IMR-90 (cell line): ENCODE data around the gene EXOC3L2. TPM values are rescaled to one million over a fixed set of nuclear protein-coding genes. Genes with fewer than 3 reads are reported as not detected.

Experiments used
- ATAC-seq: fragments of 200-7000 bp; cut with Tn5 transposase; 2 replicates; pipeline ENCODE4 v1.9.1; 2020; ENCODE audit warnings: low read depth, mild to moderate bottlenecking, moderate library complexity
- BruUV-seq: library from RNA; stranded (reverse); fragments of 400-500 nt; replicated peaks from 2 replicates; lab custom pipeline; 2021; lab: Mats Ljungman, UMichigan
- CTCF ChIA-PET: fragments of 300-600 bp; formaldehyde crosslinking; extraction: SDS; loops from one replicate; lab custom pipeline; 2021; ENCODE audit warnings: antibody characterized with exemption; lab: Yijun Ruan, JAX
- POLR2A ChIA-PET: fragments of 300-600 bp; sonication (Branson Sonifier 250); formaldehyde crosslinking; loops from one replicate; lab custom pipeline; 2022; ENCODE audit warnings: antibody characterized with exemption; ENCODE audit not compliant: unreplicated experiment; lab: Charles Lee
- DNase-seq: peaks from one replicate; pipeline ENCODE4 v3.0.0; 2013
- H2AFZ ChIP-seq: replicated peaks from 2 replicates; pipeline ENCODE3; 2013; ENCODE audit warnings: low read length, mild to moderate bottlenecking; ENCODE audit not compliant: poor library complexity
- H2AK5ac ChIP-seq: 2 replicates; pipeline ENCODE4 v1.6.1; 2013; ENCODE audit warnings: low read depth, low read length, inconsistent platforms
- H2AK9ac ChIP-seq: replicated peaks from 2 replicates; pipeline ENCODE3; 2013; ENCODE audit warnings: mild to moderate bottlenecking, low read depth, low read length, moderate library complexity; ENCODE audit not compliant: poor library complexity
- H2BK120ac ChIP-seq: 2 replicates; pipeline ENCODE4 v1.6.1; 2013; ENCODE audit warnings: low read depth, low read length, inconsistent platforms
- H2BK15ac ChIP-seq: 3 replicates; pipeline ENCODE4 v1.6.1; 2013; ENCODE audit warnings: low read depth, low read length, inconsistent platforms
- H2BK20ac ChIP-seq: 2 replicates; pipeline ENCODE4 v1.6.1; 2013; ENCODE audit warnings: low read depth, mild to moderate bottlenecking, inconsistent platforms, low read length, moderate library complexity
- H2BK5ac ChIP-seq: 2 replicates; pipeline ENCODE4 v1.6.1; 2013; ENCODE audit warnings: mild to moderate bottlenecking, low read depth, low read length, inconsistent platforms; ENCODE audit not compliant: poor library complexity, severe bottlenecking
- H3K14ac ChIP-seq: replicated peaks from 2 replicates; pipeline ENCODE4 v1.6.1; 2013; ENCODE audit warnings: low read depth, low read length, inconsistent platforms
- H3K18ac ChIP-seq: 2 replicates; pipeline ENCODE4 v1.6.1; 2013; ENCODE audit warnings: low read depth, low read length, control low read depth
- H3K23ac ChIP-seq: 2 replicates; pipeline ENCODE4 v1.6.1; 2013; ENCODE audit warnings: low read depth, low read length, inconsistent platforms
- H3K27ac ChIP-seq: 2 replicates; pipeline ENCODE4 v1.5.1; 2013; ENCODE audit warnings: mild to moderate bottlenecking, control low read depth, low read length; ENCODE audit not compliant: insufficient read depth
- H3K27me3 ChIP-seq: 2 replicates; pipeline ENCODE4 v1.6.1; 2013; ENCODE audit warnings: low read length; ENCODE audit not compliant: control insufficient read depth, insufficient read depth
- H3K36me3 ChIP-seq: 2 replicates; pipeline ENCODE4 v1.6.1; 2013; ENCODE audit warnings: low read length, mixed read lengths; ENCODE audit not compliant: control insufficient read depth, insufficient read depth
- H3K4ac ChIP-seq: 2 replicates; pipeline ENCODE4 v1.6.1; 2013; ENCODE audit warnings: low read depth, low read length, inconsistent platforms
- H3K4me1 ChIP-seq: 2 replicates; pipeline ENCODE4 v1.6.1; 2013; ENCODE audit warnings: low read length, mixed read lengths; ENCODE audit not compliant: control insufficient read depth, insufficient read depth
- H3K4me2 ChIP-seq: 2 replicates; pipeline ENCODE4 v1.6.1; 2013; ENCODE audit warnings: low read depth, mild to moderate bottlenecking, control low read depth, low read length, moderate library complexity
- H3K4me3 ChIP-seq: 2 replicates; pipeline ENCODE4 v1.5.1; 2013; ENCODE audit warnings: low read depth, mild to moderate bottlenecking, control low read depth, low read length, moderate library complexity; ENCODE audit not compliant: insufficient read depth
- H3K56ac ChIP-seq: 2 replicates; pipeline ENCODE4 v1.6.1; 2013; ENCODE audit warnings: low read length, inconsistent platforms; ENCODE audit not compliant: insufficient read depth; ENCODE audit errors: extremely low read depth
- H3K79me1 ChIP-seq, 2 experiments: 2 replicates each; pipeline ENCODE4 v1.6.1; 2013; ENCODE audit warnings: low read length in 2 of 2, inconsistent platforms in 1 of 2, low read depth in 1 of 2
- H3K9ac ChIP-seq: 2 replicates; pipeline ENCODE4 v1.6.1; 2013; ENCODE audit warnings: low read depth, low read length, control low read depth
- H3K9me1 ChIP-seq: 2 replicates; pipeline ENCODE4 v1.6.1; 2013; ENCODE audit warnings: low read length, inconsistent platforms; ENCODE audit not compliant: insufficient read depth
- H3K9me3 ChIP-seq: 2 replicates; pipeline ENCODE4 v1.6.1; 2013; ENCODE audit warnings: low read length; ENCODE audit not compliant: control insufficient read depth, insufficient read depth
- H4K20me1 ChIP-seq: 2 replicates; pipeline ENCODE4 v1.6.1; 2013; ENCODE audit warnings: low read length, inconsistent platforms; ENCODE audit not compliant: insufficient read depth
- H4K5ac ChIP-seq: 2 replicates; pipeline ENCODE4 v1.6.1; 2013; ENCODE audit warnings: mild to moderate bottlenecking, low read depth, low read length, control low read depth
- H4K8ac ChIP-seq, 2 experiments: 2 replicates each; pipeline ENCODE4 v1.6.1; 2013; ENCODE audit warnings: low read depth in 2 of 2, low read length in 2 of 2, control low read depth in 1 of 2, inconsistent platforms in 1 of 2
- H4K91ac ChIP-seq: 2 replicates; pipeline ENCODE4 v1.6.1; 2013; ENCODE audit warnings: low read depth, low read length, inconsistent platforms; ENCODE audit not compliant: insufficient read depth
- BHLHE40 ChIP-seq: fragments of 150-350 bp; IDR thresholded peaks from 2 replicates; pipeline ENCODE4 v1.6.1; 2016; ENCODE audit warnings: mild to moderate bottlenecking, low read depth, low read length
- CEBPB ChIP-seq: IDR thresholded peaks from 2 replicates; pipeline ENCODE4 v1.6.1; 2012; ENCODE audit warnings: low read depth, low read length, improper control_type of control experiment
- CHD1 ChIP-seq: IDR thresholded peaks from 2 replicates; pipeline ENCODE4 v1.6.1; 2012; ENCODE audit warnings: low read depth, low read length, improper control_type of control experiment
- ELK1 ChIP-seq: fragments of 150-350 bp; IDR thresholded peaks from 2 replicates; pipeline ENCODE4 v1.6.1; 2016; ENCODE audit warnings: low read depth, mild to moderate bottlenecking, low read length, moderate library complexity, borderline replicate concordance
- FOS ChIP-seq: fragments of 150-350 bp; IDR thresholded peaks from 2 replicates; pipeline ENCODE4 v1.6.1; 2016; ENCODE audit warnings: low read depth, low read length
- MAFK ChIP-seq: IDR thresholded peaks from 2 replicates; pipeline ENCODE4 v1.6.1; 2012; ENCODE audit warnings: low read depth, low read length, improper control_type of control experiment
- MAZ ChIP-seq: IDR thresholded peaks from 2 replicates; pipeline ENCODE4 v1.6.1; 2012; ENCODE audit warnings: low read depth, mild to moderate bottlenecking, low read length, improper control_type of control experiment, moderate library complexity, borderline replicate concordance
- MXI1 ChIP-seq: IDR thresholded peaks from 2 replicates; pipeline ENCODE4 v1.6.1; 2012; ENCODE audit warnings: low read depth, mild to moderate bottlenecking, low read length, moderate library complexity, borderline replicate concordance
- NFE2L2 ChIP-seq: fragments of 150-350 bp; IDR thresholded peaks from 2 replicates; pipeline ENCODE4 v1.6.1; 2016; ENCODE audit warnings: low read depth, mild to moderate bottlenecking, low read length
- POLR2A ChIP-seq: IDR thresholded peaks from 2 replicates; pipeline ENCODE4 v1.6.1; 2012; ENCODE audit warnings: mild to moderate bottlenecking, low read depth, low read length
- RAD21 ChIP-seq: IDR thresholded peaks from 2 replicates; pipeline ENCODE4 v1.6.1; 2012; ENCODE audit warnings: low read length, improper control_type of control experiment
- RCOR1 ChIP-seq: IDR thresholded peaks from 2 replicates; pipeline ENCODE4 v1.6.1; 2012; ENCODE audit warnings: mild to moderate bottlenecking, low read length, improper control_type of control experiment; ENCODE audit not compliant: insufficient replicate concordance
- RFX5 ChIP-seq: IDR thresholded peaks from 2 replicates; pipeline ENCODE4 v1.8.0; 2012; ENCODE audit warnings: low read depth, mild to moderate bottlenecking, low read length, moderate library complexity
- SMC3 ChIP-seq: fragments of 150-350 bp; IDR thresholded peaks from 2 replicates; pipeline ENCODE4 v1.6.1; 2016; ENCODE audit warnings: low read depth, mild to moderate bottlenecking, antibody characterized with exemption, low read length, moderate library complexity
- WGBS, 2 experiments: methylation state at CpG; one replicate each; pipeline versions ENCODE4 v1.1.5 to v1.1.7; 2013; ENCODE audit warnings: missing lambda C conversion rate in 2 of 2; ENCODE audit not compliant: insufficient read length in 1 of 2; ENCODE audit errors: extremely low coverage in 2 of 2; 5-methylcytosine and 5-hydroxymethylcytosine counted together
- dilution Hi-C: fragments of 300-500 bp; cut with HindIII; formaldehyde crosslinking; loops from one replicate; pipeline ENCODE4 v1.14.3; 2018; ENCODE audit warnings: low sequenced_read_pairs; ENCODE audit not compliant: unreplicated experiment
- in situ Hi-C: fragments of 300-500 bp; cut with MboI; formaldehyde crosslinking; loops from 3 replicates; pipeline ENCODE4 v1.14.3; 2019; ENCODE audit warnings: low sequenced_read_pairs, inconsistent platforms, mixed read lengths
- intact Hi-C: fragments of 100-400 bp; cut with micrococcal nuclease; formaldehyde crosslinking; loops from 2 replicates; pipeline ENCODE4 v1.10.0; 2022
- polyA plus RNA-seq, 3 experiments: library from polyadenylated mRNA; depleted of rRNA; stranded (reverse); fragments of >200 nt; gene quantifications; 2 replicates each; pipeline ENCODE4 v1.2.3, GENCODE V29; 2012; ENCODE audit warnings: low replicate concordance in 1 of 3
- total RNA-seq: library from RNA; depleted of rRNA; stranded (reverse); fragments of >200 nt; gene quantifications from 2 replicates; pipeline ENCODE4 v1.2.3, GENCODE V29; 2012
- TF ChIP-seq, protein P1 (sequence below): fragments of 150-350 bp; IDR thresholded peaks from 2 replicates; pipeline ENCODE4 v1.6.1; 2017; ENCODE audit warnings: mild to moderate bottlenecking, antibody characterized with exemption, low read length, low read depth
- TF ChIP-seq, protein P2 (sequence below): conservative IDR thresholded peaks from 2 replicates; pipeline ENCODE4 v1.5.1; 2012; ENCODE audit warnings: mild to moderate bottlenecking, low read depth, low read length, improper control_type of control experiment

The EXOC3L2 gene
- total and polyA plus RNA-seq, 2 of the 4 experiments (the other 2 are of a cell fraction): 0.03 TPM; not detected in 1

DNA sequence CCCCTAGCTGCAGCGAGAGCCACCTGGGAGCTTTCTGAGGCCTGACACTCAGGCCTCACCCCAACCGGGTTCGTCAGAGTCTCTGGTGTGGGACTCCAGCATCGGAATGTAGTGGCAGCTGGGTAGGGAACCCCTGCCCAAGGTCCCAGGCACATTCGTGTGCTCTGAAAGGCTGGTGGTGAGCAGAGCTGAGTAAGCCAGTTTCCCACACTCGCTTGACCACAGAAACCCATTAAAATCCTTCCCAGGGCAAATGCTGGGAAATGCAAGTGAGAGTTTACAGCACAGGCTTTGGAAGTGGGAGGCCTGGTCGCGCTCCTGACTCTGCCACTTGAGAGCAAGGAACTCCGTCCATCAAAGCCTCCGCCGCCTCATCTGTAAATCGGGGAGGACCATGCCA lies 71.4 kb downstream of the EXOC3L2 start:
- H3K18ac ChIP-seq: no peak overlapping the region
- POLR2A ChIA-PET: no interaction called here
- H2BK5ac ChIP-seq: no peak overlapping the region
- H3K27ac ChIP-seq: no peak overlapping the region
- no peak overlapping the region for H2BK20ac ChIP-seq
- H3K9me1 ChIP-seq: 0 out of 2 replicates have a peak, but pooled peaks cover 8% of the 10 kb centered on the region
- no peak overlapping the region for H4K91ac ChIP-seq
- 40% methylated on average over 1 of the region's 12 CpGs; no CpG with 5 or more reads in 1 of the 2 experiments for WGBS, 2 experiments
- H3K36me3 ChIP-seq: no peaks in the 10 kb centered on the region
- no peak overlapping the region for H4K5ac ChIP-seq
- H3K9me3 ChIP-seq: no peaks in the 10 kb centered on the region
- BruUV-seq: no TSS peak
- peaks cover 2% of the 10 kb centered on the region; the same call in 1 of the 2 replicates for H3K27me3 ChIP-seq
- H3K4ac ChIP-seq: no peak overlapping the region
- H3K9ac ChIP-seq: no peak overlapping the region
- no peak overlapping the region for H2AK5ac ChIP-seq
- CTCF ChIA-PET: no interaction called here
- H4K20me1 ChIP-seq: no peaks in the 10 kb centered on the region; the same call in 1 of the 2 replicates
- intact Hi-C loops (no loop called here), dilution Hi-C loops (no loop called here), in situ Hi-C loops (no loop called here)
- H3K14ac ChIP-seq: no peak overlapping the region
- H2AK9ac ChIP-seq: no peak overlapping the region
- H3K4me3 ChIP-seq: no peak overlapping the region
- no peak overlapping the region for H2BK120ac ChIP-seq
- no peak overlapping the region for H3K23ac ChIP-seq
- H3K4me1 ChIP-seq: peaks cover 2% of the 10 kb centered on the region
- no peak overlapping the region for H3K56ac ChIP-seq
- H3K4me2 ChIP-seq: no peak overlapping the region
- H4K8ac ChIP-seq: no peak overlapping the region
- TF ChIP-seq, protein P1, sequence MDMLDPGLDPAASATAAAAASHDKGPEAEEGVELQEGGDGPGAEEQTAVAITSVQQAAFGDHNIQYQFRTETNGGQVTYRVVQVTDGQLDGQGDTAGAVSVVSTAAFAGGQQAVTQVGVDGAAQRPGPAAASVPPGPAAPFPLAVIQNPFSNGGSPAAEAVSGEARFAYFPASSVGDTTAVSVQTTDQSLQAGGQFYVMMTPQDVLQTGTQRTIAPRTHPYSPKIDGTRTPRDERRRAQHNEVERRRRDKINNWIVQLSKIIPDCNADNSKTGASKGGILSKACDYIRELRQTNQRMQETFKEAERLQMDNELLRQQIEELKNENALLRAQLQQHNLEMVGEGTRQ: no peak
- TF ChIP-seq NFE2L2 (no peak), CHD1 (no peak), RCOR1 (no peak), POLR2A (no peak), RAD21 (no peak), RFX5 (no peak), BHLHE40 (no peak), MAFK (no peak), MAZ (no peak), ELK1 (no peak), FOS (no peak), SMC3 (no peak), MXI1 (no peak), CEBPB (no peak)
- TF ChIP-seq, protein P2, sequence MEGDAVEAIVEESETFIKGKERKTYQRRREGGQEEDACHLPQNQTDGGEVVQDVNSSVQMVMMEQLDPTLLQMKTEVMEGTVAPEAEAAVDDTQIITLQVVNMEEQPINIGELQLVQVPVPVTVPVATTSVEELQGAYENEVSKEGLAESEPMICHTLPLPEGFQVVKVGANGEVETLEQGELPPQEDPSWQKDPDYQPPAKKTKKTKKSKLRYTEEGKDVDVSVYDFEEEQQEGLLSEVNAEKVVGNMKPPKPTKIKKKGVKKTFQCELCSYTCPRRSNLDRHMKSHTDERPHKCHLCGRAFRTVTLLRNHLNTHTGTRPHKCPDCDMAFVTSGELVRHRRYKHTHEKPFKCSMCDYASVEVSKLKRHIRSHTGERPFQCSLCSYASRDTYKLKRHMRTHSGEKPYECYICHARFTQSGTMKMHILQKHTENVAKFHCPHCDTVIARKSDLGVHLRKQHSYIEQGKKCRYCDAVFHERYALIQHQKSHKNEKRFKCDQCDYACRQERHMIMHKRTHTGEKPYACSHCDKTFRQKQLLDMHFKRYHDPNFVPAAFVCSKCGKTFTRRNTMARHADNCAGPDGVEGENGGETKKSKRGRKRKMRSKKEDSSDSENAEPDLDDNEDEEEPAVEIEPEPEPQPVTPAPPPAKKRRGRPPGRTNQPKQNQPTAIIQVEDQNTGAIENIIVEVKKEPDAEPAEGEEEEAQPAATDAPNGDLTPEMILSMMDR: no peak
- no peak overlapping the region for H2BK15ac ChIP-seq
- H2AFZ ChIP-seq: peak overlapping the region; percentile 27
- H3K79me1 ChIP-seq: peaks cover 0 to 10% of the 10 kb centered on the region in 2 experiments; a peak in 1 of 4 replicates
- no peak for ATAC-seq
- DNase-seq: peak; percentile 79
